DND-41 (cell line): ENCODE results near the gene MAP3K1.

Experiments
- CTCF ChIP-seq: IDR thresholded peaks from 2 replicates; pipeline ENCODE4 v1.5.1; 2012; ENCODE audit warnings: borderline replicate concordance, low read length, moderate library complexity, mild to moderate bottlenecking; ENCODE audit not compliant: poor library complexity, severe bottlenecking; ENCODE audit errors: extremely low read depth
- EZH2 ChIP-seq: IDR thresholded peaks from 3 replicates; pipeline ENCODE4 v1.6.1; 2012; ENCODE audit warnings: borderline replicate concordance, low read depth, mild to moderate bottlenecking, moderate library complexity, low read length, inconsistent platforms; ENCODE audit not compliant: severe bottlenecking

- no peak for TF ChIP-seq CTCF
- TF ChIP-seq EZH2, result no peak
These were observed 43.6 kb downstream of the MAP3K1 start for GRCh38 chr5:56858777-56859442.
